Stomach (tissue), 4 donors: ENCODE data around the gene KLK15.

Source experiments
- POLR2AphosphoS5 ChIP-seq, 3 donors: sonication (generic); formaldehyde crosslinking; IDR thresholded peaks; one replicate each; pipeline ENCODE4 v1.6.1; 2016; ENCODE audit warnings: antibody characterized with exemption in 3 of 3
- TF ChIP-seq, protein P1 (sequence below), 7 experiments: fragments of 450-650 bp in 4 of 7; fragments of 200-600 bp in 3 of 7; sonication (generic) in 3 of 7; IDR thresholded peaks; one replicate each; pipeline ENCODE4 v1.5.1; 2016 to 2019; ENCODE audit warnings: antibody characterized with exemption in 7 of 7, control low read depth in 2 of 7, mild to moderate bottlenecking in 1 of 7

DNA sequence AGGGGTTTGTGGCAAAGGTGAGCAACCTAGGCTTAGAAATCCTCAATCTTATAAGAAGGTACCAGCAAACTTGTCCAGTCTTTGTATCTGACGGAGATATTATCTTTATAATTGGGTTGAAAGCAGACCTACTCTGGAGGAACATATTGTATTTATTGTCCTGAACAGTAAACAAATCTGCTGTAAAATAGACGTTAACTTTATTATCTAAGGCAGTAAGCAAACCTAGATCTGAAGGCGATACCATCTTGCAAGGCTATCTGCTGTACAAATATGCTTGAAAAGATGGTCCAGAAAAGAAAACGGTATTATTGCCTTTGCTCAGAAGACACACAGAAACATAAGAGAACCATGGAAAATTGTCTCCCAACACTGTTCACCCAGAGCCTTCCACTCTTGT is 36.1 kb upstream of the KLK15 start:
- TF ChIP-seq, protein P1, sequence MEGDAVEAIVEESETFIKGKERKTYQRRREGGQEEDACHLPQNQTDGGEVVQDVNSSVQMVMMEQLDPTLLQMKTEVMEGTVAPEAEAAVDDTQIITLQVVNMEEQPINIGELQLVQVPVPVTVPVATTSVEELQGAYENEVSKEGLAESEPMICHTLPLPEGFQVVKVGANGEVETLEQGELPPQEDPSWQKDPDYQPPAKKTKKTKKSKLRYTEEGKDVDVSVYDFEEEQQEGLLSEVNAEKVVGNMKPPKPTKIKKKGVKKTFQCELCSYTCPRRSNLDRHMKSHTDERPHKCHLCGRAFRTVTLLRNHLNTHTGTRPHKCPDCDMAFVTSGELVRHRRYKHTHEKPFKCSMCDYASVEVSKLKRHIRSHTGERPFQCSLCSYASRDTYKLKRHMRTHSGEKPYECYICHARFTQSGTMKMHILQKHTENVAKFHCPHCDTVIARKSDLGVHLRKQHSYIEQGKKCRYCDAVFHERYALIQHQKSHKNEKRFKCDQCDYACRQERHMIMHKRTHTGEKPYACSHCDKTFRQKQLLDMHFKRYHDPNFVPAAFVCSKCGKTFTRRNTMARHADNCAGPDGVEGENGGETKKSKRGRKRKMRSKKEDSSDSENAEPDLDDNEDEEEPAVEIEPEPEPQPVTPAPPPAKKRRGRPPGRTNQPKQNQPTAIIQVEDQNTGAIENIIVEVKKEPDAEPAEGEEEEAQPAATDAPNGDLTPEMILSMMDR (IDR thresholded peaks at IDR 0.05) = no peak
- no peak for TF ChIP-seq POLR2AphosphoS5 (IDR thresholded peaks at IDR 0.05)
